ENCODE measurements around the gene BMP7.
"Not testable (repeated sequence)": the region's sequence is repeated elsewhere in the genome, so short reads cannot be mapped to it uniquely, and the experiment has no call there.

The BMP7 gene

DNA sequence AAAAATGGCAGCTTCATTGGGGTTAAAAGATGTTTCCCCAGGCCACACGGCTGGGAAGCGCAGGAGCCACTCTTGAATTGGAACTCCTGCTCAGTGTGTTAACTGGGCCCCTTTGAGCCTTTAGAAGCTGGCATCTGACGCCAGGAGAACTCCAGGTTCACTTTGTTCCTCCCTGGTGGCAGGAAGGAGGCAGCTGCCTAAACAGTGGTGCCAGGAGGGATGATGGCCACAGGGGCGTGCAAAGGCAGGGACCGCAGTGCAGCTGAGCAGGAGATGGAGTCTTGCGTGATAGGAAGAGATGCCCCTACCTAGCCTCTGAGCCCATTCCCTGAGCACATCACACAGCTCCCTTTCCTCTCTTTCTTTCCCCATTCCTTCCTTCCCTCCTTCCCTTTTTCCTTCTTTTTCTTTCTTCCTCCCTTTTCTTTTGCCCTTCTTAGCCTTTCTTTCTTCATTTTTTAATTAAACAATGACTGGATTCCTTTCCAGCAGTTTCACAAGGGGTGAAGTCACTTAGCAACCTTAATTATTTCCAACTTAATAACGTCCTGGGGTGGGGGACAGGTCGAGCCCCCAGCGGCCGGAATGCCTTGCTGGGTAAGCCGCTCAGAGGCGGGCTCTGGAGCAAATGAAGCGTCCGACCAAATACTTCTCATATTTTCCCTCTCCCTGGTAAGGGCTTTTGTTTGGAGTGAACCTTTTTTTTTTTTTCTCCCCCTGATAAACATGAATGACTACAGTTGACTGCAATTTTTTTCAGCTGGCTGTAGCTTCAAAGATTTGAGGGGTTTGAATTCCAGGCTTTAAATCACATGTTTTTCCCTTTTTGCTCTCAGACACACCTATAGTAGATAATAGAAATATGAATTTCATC is 20.8 kb upstream of the BMP7 start:
- DNase-seq = no peak

DNA sequence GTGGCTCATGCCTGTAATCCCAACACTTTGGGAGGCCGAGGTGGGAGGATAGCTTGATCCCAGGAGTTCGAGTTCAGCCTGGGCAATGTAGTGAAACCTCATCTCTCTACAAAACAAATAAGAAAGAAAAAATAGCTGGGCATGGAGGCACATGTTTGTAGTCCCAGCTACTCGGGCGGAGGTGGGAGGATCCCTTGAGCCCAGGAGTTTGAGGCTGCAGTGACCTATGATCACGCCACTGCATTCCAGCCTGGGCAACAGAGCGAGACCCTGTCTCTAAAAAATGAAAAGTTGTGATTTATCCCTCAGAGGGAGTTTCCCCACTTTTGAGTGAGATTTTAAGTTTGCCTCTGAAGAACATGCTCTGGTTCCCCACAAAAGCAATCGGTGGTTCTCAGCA is 17.4 kb upstream of the BMP7 start:
- DNase-seq = no peak

DNA sequence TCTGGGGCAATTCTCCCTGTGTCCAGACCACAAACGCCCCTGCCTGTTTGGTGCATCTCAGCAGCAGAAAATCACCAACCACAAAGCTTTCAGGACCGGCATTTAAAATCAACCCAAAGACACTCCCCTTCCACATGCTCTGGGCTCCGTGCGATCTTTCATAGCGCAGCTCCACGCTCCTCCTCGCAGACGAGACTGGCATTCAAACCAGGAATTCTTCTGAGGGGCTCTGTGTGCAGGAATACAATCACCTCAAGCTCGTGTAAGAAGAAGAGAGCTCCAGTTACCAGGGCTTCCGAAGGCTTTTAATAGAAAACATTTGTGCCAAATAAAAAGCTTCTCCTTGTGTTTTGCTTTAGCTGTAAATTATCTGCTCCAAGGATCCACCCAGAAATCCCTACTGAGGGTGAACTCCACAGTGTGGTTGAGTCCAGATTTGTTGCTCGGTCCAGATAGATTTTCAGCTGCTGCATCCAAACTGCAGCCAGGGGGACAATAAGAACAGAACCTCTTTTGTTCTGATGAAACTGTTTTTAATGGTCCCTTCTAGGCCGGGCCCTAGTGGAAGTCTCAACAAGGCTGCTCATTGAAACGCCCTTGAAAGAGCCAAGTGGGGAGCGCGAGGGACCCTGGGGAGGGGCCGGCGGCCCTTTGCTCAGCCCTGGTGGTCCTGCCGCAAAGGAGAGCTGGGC is 16.4 kb upstream of the BMP7 start:
- no peak for DNase-seq

DNA sequence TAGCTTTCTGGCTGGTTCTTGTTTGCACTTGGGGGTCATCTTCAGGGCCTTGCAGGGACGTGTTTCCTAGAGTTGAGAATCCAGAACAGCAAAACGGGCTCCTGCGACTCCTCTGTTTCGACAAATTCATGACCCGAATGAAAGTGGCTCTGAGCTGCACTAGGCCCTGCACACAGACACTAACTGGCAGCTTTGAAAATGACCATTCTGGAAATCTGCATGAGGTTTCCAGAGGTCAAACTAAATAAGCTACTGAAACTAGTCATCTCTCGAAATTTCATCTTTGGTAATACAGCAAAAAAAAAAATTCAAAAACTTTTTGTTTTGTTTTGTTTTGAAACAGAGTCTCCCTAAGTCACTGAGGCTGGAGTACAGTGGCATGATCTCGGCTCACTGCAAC is 15.5 kb upstream of the BMP7 start:
- DNase-seq = no peak

DNA sequence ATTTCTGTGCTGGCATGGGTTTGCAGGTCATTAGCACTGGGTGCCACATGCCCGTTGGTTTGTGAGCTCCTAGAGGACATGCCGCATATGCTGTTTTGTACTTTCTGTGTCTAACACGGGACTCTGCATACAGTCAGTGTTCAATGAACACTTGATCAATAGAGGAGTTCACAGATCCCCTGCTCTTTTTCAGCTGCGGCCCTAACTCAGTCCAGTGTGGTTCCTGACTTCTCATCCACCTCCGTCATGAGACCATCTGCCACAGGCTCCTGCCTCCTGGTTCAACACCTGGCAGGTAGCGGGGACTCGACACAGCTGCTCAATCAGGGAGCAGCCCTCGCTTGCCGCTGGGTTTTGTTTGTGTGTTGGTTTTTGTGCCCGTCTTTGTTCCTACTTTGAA is 13.8 kb upstream of the BMP7 start:
- DNase-seq = no peak

DNA sequence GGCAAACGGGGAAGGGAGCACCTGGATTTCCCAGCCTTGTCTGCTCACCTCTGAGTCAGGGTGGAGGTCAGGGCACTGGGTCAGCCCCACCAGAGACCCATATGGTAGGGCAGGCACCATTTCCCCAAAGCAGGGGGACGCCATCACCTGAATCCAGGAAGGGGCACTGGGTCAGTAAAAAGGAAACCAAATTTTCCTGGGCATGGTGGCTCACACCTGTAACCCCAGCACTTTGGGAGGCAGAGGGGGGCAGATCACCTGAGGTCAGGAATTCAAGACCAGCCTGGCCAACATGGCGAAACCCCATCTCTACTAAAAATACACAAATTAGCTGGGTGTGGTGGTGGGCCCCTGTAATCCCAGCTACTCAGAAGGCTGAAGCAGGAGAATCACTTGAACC is 13.1 kb upstream of the BMP7 start:
- DNase-seq = not testable (repeated sequence)

DNA sequence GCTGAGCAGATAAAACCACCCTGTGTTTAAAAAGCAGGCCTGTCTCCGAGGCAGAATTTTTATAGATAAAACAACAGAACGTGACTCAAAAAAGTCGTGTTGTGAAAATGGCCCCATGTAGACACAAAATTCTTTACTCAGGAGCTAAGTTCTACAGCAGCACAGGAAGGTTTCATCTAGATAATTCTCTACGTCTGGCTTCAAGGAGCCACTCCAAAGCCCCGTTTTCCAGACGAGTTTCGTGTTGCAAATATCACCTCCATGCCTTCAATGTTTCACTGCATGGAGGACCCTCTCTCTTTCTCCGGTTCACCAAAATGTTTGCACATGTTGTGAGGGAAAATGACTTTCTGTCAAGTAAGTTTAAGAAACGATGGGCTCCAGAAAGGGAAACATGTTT is 12.0 kb upstream of the BMP7 start:
- DNase-seq = no peak

DNA sequence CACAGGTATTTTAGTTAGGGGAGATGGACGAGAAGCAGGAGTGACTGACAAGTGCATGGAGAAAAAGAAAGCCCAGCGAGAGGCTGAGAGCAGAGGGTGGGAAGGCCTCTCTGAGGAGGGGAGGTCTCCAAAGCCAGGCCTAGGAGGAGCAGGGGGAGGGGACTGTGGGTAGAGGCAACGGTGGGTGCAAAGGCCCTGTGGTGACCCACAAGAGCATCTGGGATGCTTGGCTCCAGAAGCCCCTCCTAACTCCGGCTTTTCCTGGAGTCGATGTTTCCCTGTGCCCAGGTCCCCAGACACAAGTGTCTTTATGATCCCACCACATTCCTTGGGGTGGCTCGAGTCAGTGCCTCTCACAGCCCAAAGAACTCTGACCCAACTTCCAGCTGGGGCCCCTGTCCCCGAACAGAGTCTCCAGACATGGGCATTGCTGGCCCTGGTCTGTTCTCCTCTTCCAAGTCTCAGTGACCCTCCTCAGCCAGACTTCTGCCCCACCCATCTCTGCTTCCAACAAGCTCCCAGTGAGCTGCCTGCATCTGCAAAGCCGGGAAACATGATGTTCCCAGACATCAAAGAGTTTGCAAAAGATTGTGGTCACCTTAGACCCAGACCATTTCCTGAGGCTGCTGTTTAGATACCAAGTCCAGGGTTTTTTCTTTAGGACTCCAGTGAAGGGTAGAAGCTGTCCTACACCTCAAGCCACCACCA is 11.1 kb upstream of the BMP7 start:
- DNase-seq = no peak

DNA sequence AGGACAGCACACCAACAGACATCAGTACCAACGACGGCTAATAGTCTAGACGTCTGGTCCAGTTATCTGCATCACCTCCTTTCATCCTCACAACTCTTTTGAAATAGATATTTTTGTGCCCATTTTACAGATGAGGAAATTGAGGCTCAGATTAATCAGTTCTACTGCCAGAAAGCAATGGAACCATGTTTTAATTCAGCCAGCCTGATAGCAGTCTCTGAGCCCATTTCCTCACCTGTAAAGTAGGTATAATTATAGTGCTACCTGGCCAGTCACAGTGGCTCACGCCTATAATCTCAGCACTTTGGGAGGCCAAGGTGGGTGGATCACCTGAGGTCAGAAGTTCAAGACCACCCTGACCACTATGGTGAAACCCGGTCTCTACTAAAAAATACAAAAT is 9.8 kb upstream of the BMP7 start:
- DNase-seq = no peak

DNA sequence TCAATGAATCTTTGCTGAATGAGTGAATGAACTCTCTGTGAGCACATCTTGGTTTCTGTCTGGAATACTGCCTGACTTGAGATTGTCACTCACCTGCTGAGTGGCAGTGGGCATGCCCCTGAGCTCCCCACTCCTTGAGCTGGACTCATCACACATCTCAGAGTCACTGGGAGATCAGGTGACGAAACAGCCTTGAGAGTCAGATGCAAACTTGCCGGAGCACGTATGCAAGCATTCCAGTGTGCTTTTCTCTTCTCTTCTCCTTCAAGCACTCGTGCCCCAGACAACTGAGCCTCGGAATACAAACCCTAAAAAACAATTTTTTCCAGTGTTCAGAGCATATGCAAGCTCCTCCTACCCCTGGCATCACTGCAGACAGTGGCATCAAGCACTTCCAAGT is 9.4 kb upstream of the BMP7 start:
- no peak for DNase-seq

DNA sequence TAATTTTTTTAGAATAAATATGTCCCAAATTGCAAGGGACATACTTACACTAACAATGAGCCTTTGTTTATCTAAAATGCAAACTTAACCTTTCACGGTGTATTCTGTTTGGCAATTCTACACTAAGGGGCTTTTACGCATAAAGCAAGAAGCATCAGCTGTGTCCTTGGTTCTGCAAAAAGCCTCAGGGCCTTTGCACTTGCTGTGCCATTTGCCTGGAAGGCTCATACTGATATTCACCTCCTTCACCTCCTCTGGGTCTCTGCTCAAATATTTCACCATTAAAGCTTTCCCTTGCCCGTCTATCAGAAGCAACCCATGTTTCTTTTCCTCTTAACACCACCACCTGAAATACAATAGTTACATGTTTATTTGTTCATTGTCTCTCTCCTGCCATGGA is 8.9 kb upstream of the BMP7 start:
- no peak for DNase-seq

DNA sequence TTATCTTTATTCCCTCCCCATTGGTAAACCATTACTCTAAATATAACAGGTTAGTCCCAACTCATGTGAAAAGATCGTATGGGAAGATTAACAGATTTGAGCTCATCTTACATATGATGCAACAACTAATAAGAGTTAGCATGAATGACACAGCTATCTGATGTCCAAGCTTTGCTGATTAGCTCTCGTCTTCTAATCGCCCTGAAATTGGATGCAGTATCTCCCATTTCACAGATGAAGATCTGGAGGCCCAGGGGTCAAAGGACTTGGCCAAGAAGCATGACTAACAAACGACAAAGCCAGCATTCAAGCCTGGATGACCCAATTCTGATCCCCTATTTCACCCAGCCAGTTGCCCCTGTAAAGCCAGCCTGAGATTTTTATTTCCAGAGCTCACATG is 8.4 kb upstream of the BMP7 start:
- DNase-seq = no peak

DNA sequence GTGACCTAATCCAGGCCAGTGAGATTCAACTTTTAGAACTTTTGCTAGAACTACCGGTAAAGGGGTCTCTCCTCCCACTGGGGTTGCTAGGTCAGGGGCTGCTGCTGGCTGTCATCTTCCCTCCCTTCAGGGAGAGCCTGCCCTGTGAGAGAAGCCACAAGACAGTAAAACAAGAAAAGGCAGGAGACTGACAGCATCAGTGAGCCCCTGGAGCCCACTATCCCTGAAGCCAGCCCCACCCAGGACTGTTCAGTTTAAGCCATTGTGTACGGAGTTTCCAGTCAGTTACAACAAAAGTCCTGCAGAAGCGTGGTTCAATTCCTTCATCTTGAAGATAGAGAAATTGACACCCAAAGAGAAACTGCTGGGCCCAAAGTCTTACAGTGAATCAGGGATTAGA is 7.9 kb upstream of the BMP7 start:
- DNase-seq = no peak

DNA sequence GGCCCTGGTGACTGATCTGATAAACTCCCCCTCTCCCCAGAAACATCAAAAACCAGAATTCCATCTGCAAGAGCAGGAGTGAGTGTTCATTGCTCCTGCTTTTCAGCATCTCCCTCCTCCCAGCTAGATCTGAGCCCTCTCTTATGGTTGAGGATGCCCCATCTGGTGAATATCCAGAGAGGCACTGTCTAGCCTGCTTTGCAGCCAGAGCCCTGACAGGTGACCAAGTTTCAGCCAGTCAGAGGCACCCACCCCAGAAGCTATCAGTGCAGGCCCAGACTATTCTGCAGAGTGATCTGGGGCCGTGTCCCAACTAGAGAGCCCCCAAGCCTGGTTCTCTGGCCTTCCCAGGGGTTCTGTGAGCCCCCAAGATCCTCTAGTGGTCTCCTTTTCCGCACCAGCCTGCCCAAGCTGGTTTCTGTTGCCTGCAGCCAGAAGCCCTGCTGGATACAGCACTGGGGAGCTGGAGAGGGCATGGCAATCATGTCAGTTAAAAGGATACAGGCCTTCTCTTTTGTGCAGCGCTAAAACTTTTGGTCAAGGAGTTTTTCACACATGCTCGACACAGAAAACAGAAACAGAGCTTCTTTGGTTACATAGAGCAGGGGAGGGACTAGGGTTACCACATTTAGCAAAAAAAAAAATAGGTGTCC is 6.6 kb upstream of the BMP7 start:
- no peak for DNase-seq

DNA sequence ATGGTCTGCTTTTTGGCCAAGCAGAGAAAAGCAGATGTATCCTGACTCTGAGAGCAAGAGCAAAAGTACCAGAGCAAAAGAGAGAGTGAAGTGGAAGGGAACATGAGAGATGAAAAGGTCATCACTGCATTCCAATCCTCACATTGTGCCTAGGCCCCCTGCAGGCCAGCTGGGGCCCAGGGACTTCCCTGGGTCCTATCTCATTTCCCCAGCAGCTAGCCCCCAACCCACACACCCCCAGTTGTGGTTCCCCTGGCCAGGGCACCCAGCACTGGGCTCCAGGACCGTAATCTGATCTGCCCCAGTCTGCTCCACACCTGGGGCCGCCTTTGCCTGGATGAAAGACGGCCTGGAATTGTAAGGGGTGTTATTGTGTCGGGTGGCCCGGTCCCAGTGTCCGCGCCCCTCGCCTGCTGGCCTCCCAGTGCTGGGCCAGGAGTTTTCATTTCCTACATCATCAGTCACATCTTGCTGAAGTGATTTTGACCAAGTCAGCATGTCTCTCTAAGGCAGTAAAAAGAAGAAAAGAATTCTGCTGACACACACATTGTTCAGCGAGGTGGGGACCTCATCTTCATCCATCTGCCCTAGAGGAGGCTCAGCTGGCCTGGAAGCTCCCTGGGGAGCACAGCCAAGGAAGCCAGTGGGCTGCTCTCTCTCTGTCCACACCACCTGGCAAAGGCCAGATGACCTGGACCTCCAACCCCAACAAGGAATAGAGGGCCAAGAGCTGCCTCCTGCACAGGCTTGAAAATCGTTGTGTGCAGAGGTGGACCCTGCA is 4.0 kb upstream of the BMP7 start:
- DNase-seq = no peak

DNA sequence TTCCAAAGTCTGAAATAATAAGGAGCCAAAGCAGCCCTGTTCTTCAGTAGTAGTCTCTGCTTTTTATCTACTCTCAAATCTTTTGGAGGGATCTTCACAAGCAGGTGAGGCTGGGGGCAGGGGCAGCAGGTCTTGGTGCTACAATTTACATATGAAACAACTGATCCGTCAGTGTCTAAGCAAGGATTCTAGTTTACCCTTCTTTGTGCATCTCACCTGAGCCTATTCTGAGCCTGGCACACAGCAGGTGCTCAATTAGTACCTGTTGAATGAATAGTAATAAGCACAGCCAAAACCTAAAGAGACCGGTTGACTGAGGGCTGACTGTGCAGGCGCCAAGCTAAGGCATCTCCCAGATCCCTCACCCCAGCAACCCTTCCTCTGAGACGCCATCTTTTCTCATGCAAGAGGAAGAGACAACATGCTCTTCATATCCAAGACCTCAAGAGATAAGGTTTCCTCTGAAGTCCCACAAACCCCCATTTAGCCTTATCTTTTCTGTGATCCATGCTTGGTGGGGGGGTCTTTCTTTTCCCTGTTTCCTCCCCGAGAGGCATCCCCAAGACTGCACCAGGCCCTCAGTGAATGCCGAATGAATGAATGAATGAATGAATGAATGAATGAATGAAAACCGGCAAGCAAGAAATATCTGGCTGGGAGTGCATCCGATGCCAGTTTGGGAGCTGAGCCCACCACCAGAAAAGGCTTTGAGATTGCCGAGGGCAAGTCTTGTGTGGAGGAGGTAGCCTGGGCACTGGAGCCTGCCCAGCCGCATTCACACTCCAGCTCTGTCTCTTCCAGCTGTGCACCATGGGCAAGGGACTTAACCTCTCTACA is 2.9 kb upstream of the BMP7 start:
- no peak for DNase-seq

DNA sequence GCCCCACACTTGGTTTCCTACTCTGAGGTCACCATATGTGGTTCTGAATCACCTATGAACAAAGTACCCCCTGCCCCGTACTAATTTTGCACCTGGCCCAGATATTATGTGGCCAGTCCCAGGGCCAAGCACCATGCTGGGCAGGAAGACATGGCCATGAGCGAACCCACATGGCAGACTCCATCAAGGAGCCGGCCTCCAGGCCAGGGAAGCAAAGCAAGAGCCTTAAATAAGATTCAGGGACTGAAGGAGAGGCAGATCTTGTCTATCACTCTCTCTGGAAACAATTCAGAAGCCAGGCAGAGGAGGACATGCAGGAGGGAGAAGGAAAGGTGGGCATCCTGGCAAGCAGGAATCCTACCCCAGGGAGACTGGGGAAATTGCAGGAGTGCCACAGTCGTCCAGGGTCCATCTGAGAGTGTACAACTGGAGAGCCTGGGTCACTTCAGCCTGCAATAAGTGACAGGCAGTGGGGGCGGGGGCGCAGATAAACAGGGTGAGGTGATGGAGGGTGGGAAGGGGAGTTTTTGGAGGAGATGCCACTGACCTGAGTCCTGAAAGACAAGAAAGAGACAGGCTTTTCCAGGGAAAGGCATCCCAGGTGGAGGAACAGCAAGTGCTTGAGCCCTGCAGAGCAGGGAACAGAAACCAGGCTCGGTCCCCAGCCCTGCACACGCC is 2.1 kb upstream of the BMP7 start:
- DNase-seq = no peak

DNA sequence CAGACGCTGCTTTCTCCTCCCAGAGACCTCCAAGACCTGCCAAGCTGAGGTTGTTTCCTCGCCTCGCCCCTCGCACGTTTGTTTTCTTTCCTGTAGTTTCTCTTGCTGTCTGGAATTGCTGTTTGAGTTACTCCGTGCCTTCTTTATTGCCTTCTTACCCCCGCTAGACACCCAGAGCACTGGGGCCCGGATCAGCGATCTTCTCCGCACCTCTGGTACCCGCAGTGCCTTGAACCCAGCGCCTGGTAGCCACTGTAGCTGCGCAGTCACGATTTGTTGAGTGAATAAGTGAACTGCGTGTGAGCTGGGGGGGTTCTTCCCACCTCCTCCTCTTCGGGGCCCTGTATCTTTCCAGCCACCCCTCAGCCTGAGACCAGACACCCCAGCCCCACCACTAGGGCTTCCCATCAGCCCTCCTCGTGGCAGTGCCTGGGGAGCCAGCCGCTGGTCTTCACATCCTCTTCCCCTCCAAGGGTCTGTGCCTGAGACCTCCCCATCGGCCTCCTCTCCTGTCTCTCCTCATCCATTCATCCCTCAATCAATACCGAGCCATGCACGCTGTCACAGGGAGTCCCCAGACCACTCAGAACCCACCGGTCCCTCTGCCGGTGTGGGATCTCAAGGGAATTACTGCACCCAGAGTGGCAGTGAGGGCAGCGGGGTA is 849 bp upstream of the BMP7 start:
- DNase-seq = no peak

DNA sequence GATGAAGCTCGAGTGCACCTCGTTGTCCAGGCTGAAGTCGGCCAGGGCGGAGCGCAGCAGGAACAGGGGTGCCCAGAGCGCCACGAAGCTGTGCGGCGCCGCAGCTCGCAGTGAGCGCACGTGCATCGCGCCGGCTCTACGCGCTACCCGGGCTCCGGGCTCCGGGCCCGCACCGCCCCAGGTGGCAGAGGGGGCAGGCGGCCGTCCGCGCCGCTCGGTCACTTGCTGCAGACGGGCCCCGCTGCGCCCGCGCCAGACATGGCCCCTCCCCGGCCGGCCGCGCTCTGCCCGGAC is 497 bp downstream of the BMP7 start:
- no peak for DNase-seq

DNA sequence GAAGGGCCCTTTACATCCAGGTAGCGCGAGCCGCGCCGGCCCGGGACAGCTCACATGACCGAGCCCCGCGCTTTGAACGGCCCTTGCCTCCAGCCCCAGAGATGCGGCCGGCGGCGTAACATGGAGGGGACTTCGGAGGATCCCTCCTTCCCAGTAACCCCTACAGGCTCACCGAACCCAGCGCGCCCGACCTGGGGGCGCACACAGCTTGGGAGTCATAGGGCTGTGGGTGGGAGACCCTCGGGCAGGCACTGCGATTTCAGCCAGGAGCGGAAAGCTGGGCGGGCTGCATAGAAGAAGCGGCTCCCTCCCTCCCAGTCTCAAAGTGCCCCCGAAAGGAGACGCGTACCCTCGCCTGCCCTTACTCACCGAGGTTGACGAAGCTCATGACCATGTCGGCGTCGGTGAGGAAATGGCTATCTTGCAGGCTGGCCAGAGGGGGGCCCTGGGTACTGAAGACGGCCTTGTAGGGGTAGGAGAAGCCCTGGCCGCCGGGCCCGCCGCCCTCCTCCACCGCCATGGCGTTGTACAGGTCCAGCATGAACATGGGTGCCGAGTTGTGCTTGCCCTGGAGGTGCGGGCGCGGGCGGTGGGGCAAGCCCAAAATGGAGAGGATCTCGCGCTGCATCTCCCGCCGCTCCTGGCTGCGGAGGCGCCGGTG is 975 bp downstream of the BMP7 start:
- peak in 1 of 2 experiments; percentile 21 for DNase-seq
